GM23338 (cell line): Measurements from ENCODE around the gene DOCK4.

Experiments
- CREB1 ChIP-seq: fragments of 250-450 bp; sonication (Bioruptor Pico); IDR thresholded peaks from 2 replicates; pipeline ENCODE4 v1.5.0; 2020; ENCODE audit warnings: low read depth, mild to moderate bottlenecking, moderate library complexity
- EZH2phosphoT487 ChIP-seq: fragments of 200-600 bp; sonication (generic); IDR thresholded peaks from one replicate; pipeline ENCODE4 v1.8.1; 2018; ENCODE audit warnings: antibody characterized with exemption; ENCODE audit not compliant: unreplicated experiment
- POLR2AphosphoS5 ChIP-seq: IDR thresholded peaks from 2 replicates; pipeline ENCODE4 v1.6.1; 2016; ENCODE audit warnings: antibody characterized with exemption, low read depth
- TF ChIP-seq, protein P1 (sequence below), 2 experiments: fragments of 200-600 bp in 1 of 2; sonication (generic) in 1 of 2; conservative IDR thresholded peaks; 2 replicates each; pipeline versions ENCODE4 v1.5.1 to v1.6.1; 2016 to 2017; ENCODE audit warnings: antibody characterized with exemption in 2 of 2, low read depth in 2 of 2, mild to moderate bottlenecking in 2 of 2, moderate library complexity in 1 of 2

DNA sequence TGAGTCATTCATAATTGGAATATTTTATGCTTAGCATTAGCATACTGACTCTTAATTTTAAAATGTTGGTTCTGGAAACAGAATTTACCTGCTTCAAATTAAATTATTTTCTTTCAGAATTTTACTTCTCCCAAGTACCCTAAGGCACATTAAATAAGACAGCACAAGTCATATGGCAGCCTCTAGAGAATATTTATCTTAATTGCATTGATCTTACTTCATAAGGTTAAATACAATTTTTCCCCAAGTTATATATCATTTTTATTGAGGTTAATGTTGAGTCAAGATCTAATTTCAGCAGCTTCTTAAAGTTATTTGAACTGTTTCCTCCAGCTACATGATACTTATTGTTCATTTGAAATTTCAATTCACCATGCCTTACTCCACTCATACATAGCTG lies 520.9 kb downstream of the DOCK4 start:
- TF ChIP-seq, protein P1, sequence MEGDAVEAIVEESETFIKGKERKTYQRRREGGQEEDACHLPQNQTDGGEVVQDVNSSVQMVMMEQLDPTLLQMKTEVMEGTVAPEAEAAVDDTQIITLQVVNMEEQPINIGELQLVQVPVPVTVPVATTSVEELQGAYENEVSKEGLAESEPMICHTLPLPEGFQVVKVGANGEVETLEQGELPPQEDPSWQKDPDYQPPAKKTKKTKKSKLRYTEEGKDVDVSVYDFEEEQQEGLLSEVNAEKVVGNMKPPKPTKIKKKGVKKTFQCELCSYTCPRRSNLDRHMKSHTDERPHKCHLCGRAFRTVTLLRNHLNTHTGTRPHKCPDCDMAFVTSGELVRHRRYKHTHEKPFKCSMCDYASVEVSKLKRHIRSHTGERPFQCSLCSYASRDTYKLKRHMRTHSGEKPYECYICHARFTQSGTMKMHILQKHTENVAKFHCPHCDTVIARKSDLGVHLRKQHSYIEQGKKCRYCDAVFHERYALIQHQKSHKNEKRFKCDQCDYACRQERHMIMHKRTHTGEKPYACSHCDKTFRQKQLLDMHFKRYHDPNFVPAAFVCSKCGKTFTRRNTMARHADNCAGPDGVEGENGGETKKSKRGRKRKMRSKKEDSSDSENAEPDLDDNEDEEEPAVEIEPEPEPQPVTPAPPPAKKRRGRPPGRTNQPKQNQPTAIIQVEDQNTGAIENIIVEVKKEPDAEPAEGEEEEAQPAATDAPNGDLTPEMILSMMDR (conservative IDR thresholded peaks at IDR 0.05; ENCODE audit: low read depth in 2 of 2), result no peak
- no peak for TF ChIP-seq CREB1 (CRISPR knock-in tag)
- no peak for TF ChIP-seq POLR2AphosphoS5
- no peak for TF ChIP-seq EZH2phosphoT487
